IPS DF 4.7 (cell line): ENCODE results near the gene SPC24.
"Not testable (repeated sequence)": the region's sequence is repeated elsewhere in the genome, so short reads cannot be mapped to it uniquely, and the experiment has no call there.

Experiments
- DNase-seq: peaks from one replicate; pipeline ENCODE4 v3.0.0-alpha.2; 2013; ENCODE audit warnings: low spot score; ENCODE audit errors: extremely low read depth

SPC24 gene

DNA sequence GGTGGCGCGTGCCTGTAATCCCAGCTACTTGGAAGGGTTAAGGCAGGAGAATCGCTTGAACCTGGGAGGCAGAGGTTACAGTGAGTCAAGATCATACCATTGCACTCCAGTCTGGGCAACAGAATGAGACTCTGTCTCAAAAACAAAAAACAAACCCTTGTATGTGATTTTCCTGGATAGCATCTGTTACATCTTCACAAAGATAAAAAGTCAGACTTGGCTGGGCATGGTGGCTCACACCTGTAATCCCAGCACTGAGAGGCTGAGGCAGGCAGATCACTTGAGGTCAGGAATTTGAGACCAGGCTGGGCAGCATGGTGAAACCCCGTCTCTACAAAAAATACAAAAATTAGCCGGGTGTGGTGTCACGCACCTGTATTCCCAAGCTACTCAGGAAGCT lies 58.2 kb downstream of the SPC24 start:
- not testable (repeated sequence) for DNase-seq

DNA sequence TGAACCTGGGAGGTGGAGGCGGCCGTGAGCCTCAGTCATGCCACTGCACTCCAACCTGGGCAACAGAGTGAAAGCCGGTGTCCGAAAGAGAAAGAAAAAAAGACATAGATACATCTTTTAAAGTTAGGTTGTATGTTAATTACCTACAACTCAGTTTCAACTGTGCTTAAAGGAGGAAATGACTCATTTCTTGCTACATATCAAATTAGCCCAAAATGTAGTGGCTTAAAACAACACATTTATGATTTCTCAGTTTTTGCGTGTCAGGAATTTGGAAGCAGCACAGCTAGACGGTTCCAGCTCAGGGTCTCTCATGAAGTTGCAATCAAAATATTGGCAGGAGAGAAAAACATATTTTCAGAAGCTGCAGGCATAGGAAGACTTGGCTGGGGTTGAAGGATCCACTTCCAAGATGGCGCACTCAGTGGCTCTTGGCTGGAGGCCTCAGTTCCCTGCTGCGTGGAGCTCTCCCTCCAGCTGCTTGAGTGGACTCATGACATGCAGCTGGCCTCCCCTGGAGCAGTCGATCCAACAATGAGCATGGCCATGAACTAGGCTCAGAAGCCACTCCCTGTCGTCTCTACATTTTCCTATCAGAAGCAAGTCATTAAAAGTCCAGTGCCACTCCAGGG lies 59.3 kb downstream of the SPC24 start:
- no peak for DNase-seq
